Type B pancreatic cell (in vitro differentiated cells): ENCODE measurements around the gene GORASP1. TPM values are rescaled to one million over a fixed set of nuclear protein-coding genes. Genes with fewer than 3 reads are reported as not detected.
A peak's percentile ranks its signal among the peaks of the same experiment; 100 is the strongest.

Experiments
- DNase-seq: peaks from one replicate; pipeline ENCODE4 v3.0.0; 2021; ENCODE audit warnings: mixed read lengths; ENCODE audit not compliant: unreplicated experiment; ENCODE audit errors: extremely low spot score
- H3K27ac Mint-ChIP-seq: 2 replicates; pipeline ENCODE4 v1.8.0; 2021; ENCODE audit warnings: mild to moderate bottlenecking, mixed read lengths
- H3K27me3 Mint-ChIP-seq: 2 replicates; pipeline ENCODE4 v1.8.0; 2021; ENCODE audit warnings: mixed read lengths
- H3K36me3 Mint-ChIP-seq: 2 replicates; pipeline ENCODE4 v1.8.0; 2021; ENCODE audit warnings: mixed read lengths
- H3K4me1 Mint-ChIP-seq: one replicate; pipeline ENCODE4 v1.8.0; 2021; ENCODE audit warnings: mixed read lengths; ENCODE audit not compliant: unreplicated experiment
- H3K4me3 Mint-ChIP-seq: 2 replicates; pipeline ENCODE4 v1.8.0; 2021; ENCODE audit warnings: mild to moderate bottlenecking, mixed read lengths
- H3K9me3 Mint-ChIP-seq: 2 replicates; pipeline ENCODE4 v1.8.0; 2021; ENCODE audit warnings: mixed read lengths
- total RNA-seq: library from RNA; stranded (reverse); gene quantifications from 2 replicates; pipeline ENCODE4 v1.2.1, GENCODE V29; 2021; ENCODE audit warnings: low replicate concordance
- TF ChIP-seq, protein P1 (sequence below): fragments of 200-600 bp; sonication (generic); conservative IDR thresholded peaks from 2 replicates; pipeline ENCODE4 v1.5.0; 2021; ENCODE audit warnings: antibody characterized with exemption, mild to moderate bottlenecking

GORASP1 gene
- total RNA-seq, 1 donor from 2014 or later: 76.5 TPM

DNA sequence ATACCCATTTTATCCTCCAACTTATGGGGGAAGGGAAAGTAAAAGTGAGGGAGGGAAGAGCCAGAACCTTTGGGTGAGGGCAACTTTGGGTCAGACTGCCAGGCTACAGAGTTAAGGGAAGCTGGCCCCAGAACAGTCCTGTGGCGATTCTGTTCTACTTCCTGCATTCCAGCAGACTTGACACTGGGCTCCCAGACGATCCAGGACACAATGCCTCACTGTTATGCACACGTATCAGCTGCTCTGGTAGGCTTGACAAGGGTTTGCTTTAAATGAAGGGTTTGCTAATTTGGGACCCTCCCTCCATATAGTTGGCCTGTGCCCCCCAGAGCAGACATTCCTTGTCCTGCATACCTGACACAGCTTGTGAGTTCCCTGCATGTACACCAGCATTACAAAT is 10.7 kb downstream of the GORASP1 start:
- DNase-seq: no peak
- Mint-ChIP-seq H3K9me3 (no peaks in the 10 kb centered on the region), H3K27ac (peak overlapping the region; percentile 17), H3K4me1 (no peaks in the 10 kb centered on the region), H3K36me3 (peaks cover 19% of the 10 kb centered on the region), H3K4me3 (no peak overlapping the region), H3K27me3 (no peaks in the 10 kb centered on the region)
- TF ChIP-seq, protein P1, sequence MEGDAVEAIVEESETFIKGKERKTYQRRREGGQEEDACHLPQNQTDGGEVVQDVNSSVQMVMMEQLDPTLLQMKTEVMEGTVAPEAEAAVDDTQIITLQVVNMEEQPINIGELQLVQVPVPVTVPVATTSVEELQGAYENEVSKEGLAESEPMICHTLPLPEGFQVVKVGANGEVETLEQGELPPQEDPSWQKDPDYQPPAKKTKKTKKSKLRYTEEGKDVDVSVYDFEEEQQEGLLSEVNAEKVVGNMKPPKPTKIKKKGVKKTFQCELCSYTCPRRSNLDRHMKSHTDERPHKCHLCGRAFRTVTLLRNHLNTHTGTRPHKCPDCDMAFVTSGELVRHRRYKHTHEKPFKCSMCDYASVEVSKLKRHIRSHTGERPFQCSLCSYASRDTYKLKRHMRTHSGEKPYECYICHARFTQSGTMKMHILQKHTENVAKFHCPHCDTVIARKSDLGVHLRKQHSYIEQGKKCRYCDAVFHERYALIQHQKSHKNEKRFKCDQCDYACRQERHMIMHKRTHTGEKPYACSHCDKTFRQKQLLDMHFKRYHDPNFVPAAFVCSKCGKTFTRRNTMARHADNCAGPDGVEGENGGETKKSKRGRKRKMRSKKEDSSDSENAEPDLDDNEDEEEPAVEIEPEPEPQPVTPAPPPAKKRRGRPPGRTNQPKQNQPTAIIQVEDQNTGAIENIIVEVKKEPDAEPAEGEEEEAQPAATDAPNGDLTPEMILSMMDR: no peak

DNA sequence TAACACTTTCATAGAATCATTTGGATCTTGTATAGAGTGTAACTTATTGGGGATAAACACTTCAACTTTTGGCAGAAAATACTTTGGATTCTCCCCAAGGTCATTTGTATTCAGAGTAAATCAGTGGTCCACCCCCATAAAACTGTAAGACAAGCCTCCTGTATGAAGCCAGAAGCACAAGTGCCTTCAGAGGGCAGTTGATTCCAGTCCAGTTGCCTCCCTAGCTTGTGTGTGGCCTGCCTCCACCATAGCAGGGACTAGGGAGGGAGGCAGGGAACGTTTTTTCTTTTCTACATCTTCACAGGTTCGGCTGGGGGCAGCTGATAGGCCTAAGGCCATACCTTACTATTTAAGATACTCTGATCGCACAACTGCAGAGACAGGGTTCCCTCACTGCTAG is 11.6 kb downstream of the GORASP1 start:
- H3K27ac Mint-ChIP-seq: no peak overlapping the region
- H3K36me3 Mint-ChIP-seq: peaks cover 19% of the 10 kb centered on the region
- no peaks in the 10 kb centered on the region for H3K27me3 Mint-ChIP-seq
- TF ChIP-seq, protein P1: no peak
- H3K4me1 Mint-ChIP-seq: no peaks in the 10 kb centered on the region
- H3K4me3 Mint-ChIP-seq: no peak overlapping the region
- no peak for DNase-seq
- H3K9me3 Mint-ChIP-seq: no peaks in the 10 kb centered on the region

DNA sequence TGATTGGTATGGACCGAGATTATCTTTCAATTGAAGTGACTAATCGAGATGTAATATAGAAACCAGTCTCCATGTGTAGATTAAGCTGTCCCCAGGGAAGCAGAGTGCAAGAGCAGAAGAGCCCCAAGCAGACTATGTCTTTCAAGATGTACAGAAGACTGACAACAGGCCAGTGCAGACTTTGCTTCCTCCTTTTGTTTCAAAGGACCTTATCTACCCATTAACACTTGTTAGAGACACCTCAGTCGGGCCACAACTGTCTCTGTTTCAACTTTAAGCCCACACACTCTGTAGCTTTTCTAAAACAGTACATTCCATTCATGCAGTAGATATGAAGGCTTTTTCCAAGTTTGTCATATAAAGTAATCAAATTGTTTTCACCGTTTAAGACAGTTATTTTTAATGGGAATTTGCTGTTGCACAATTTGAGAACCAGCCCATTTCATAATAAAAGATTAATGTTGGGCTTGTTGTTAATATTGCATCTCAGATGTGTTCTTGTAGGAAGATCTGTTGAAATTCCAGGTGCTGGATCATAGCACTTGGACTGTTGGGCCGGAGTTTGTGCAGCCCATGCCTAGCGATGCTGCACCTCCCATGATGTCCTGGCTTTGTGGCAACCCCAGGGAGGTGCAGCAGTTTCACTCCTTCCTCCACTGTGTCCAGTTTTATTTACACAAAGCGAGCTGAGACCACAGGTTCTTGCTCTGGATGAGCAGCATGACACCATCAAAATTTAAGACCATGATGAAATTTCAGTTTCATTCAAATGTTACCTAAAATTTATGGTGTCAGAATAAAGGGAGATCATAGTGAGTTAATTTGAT is 12.4 kb downstream of the GORASP1 start:
- no peaks in the 10 kb centered on the region for H3K9me3 Mint-ChIP-seq
- peaks cover 24% of the 10 kb centered on the region for H3K36me3 Mint-ChIP-seq
- H3K27me3 Mint-ChIP-seq: no peaks in the 10 kb centered on the region
- DNase-seq: no peak
- H3K27ac Mint-ChIP-seq: no peak overlapping the region
- H3K4me3 Mint-ChIP-seq: no peak overlapping the region
- H3K4me1 Mint-ChIP-seq: no peaks in the 10 kb centered on the region
- TF ChIP-seq, protein P1: no peak

DNA sequence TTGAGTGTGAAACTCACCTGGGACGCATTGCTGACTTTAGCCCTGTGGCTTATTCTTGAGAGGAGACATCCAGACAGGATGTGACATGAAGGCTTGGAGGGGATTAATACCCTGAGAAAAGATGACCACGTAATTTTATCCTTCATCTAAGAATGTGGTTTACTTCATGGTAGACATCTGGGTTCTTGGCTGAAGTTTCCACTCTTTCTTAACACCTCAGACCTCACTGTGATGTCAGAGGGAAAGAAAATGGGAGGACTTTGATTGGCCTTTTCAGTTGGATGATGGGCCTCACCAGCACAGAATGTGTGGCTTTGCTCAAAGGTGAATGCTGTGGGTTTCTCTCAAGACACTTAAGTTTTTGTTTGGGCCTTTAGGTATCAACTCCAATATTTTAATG is 16.5 kb downstream of the GORASP1 start:
- TF ChIP-seq, protein P1: no peak
- H3K4me1 Mint-ChIP-seq: no peaks in the 10 kb centered on the region
- H3K9me3 Mint-ChIP-seq: no peaks in the 10 kb centered on the region
- no peak overlapping the region for H3K27ac Mint-ChIP-seq
- H3K4me3 Mint-ChIP-seq: no peak overlapping the region
- no peaks in the 10 kb centered on the region for H3K27me3 Mint-ChIP-seq
- no peak for DNase-seq
- peaks cover 35% of the 10 kb centered on the region for H3K36me3 Mint-ChIP-seq

DNA sequence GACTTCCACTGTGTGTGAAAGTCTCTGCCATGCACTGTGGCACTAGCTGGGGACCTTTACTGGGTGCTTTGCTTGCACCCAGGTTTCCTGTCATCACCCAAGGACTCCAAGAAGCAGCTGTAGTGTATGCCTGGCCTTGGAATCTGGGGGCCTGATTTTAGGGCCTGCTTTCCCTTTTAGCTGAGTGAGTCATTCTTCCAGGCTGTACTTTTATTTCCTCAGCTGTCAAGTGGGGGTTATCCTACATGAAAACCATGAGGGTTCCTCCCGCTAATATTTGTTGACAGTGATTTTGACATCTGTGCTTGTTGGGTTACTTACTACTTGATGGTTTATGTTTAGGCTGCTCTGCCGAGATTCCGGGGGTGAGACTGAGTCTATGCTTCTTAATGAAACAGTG is 18.5 kb downstream of the GORASP1 start:
- no peak for DNase-seq
- no peaks in the 10 kb centered on the region for H3K4me1 Mint-ChIP-seq
- peaks cover 28% of the 10 kb centered on the region for H3K36me3 Mint-ChIP-seq
- TF ChIP-seq, protein P1: no peak
- H3K27me3 Mint-ChIP-seq: no peaks in the 10 kb centered on the region
- no peaks in the 10 kb centered on the region for H3K9me3 Mint-ChIP-seq
- no peak overlapping the region for H3K4me3 Mint-ChIP-seq
- H3K27ac Mint-ChIP-seq: no peak overlapping the region
